IPS-11a (cell line): Measurements from ENCODE around the gene ZNF653.

ENCODE experiments used
- H3K4me3 ChIP-seq: one replicate; pipeline ENCODE4 v1.5.1; 2013; ENCODE audit warnings: low read depth, low read length, control low read depth

The ZNF653 gene

DNA sequence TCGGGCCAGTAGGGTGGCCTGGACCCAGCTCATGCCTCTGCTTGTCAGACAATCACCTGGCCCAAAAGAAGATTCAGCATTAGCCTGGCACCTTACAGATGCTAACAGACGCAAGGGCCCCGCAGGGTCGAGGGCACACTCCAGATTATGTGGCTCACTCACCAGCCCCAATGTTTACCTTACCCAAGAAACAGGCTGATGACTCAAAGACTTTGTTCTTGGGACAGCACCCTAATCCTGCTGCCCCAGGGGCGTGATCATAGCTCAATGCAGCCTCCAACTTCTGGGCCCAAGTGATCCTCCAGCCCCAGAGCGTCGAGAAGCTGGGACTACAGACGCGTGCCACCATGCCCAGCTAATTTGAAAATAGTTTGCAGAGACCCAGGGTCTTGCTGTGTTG is 13.5 kb upstream of the ZNF653 start:
- no peak overlapping the region for H3K4me3 ChIP-seq

DNA sequence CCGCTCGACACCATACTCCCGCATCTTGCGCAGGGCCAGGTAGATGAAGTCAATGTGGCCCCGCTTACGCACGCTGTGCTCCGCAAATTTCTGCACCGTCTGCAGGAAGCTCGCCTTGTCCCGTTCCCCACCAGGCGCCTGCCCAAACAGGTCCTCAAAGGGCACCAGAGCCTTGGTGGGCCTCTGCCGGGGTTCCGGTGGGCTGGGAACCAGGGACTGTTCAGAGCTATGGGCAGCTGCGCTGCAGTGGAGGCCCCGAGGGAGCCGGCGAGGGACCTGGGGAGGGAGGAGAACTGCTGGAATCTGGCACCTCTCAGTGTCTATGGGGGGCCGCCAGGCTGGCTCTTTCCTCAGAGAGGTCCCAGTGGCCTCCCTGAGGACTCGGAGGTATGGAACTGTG is 8.3 kb upstream of the ZNF653 start:
- H3K4me3 ChIP-seq = no peak overlapping the region

DNA sequence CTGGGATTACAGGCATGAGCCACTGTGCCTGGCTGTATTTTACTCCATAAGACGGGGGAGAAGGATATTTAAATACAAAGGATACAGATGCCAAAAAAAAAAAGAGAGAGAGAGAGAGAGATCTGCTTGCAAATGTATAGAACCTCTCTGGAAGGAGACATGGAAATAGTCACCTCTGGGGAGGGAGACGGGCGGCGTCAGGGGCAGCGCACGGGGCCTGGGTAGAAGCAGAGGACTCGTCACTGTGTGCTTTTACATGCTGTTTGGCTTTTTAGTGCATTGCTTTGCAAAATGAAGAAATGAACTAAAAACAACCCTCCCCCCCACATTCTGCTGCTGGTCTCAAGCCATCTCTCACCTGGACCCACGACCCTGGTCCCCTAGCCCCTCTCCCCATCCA is 4.8 kb upstream of the ZNF653 start:
- H3K4me3 ChIP-seq = no peak overlapping the region

DNA sequence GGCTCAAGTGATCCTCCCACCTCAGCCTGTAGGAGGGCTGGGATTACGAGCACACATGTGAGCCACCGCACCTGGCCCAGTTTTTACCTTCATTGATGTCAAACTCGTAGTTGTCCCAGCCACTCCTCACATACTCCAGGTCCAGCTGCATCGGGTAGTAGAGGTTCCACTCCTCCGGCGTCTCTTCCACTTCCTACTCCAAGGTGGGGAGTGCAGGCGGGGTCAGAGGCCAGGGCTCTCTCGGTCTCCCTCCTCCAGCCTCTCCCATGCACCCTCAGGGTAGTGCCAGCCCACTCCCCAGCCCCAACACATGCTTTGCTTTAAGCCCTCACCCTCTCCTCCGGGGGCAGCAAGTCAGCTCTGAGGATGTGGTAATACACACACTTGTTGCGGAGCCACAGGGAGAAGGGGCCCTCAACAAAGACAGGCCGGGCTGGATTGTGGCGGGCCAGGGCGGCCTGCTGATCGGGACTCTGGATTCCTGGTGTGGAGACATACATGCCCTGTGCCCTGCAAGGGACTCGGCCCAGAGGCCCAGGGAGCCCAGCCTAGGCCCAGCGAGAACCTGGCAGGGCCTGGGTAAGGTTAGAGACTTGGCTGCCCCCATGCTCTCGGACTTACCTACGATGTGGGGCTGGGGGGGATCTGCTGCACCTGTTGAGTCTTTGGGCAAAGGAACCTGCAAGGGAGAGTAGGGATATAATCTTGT is 1.9 kb upstream of the ZNF653 start:
- no peak overlapping the region for H3K4me3 ChIP-seq

DNA sequence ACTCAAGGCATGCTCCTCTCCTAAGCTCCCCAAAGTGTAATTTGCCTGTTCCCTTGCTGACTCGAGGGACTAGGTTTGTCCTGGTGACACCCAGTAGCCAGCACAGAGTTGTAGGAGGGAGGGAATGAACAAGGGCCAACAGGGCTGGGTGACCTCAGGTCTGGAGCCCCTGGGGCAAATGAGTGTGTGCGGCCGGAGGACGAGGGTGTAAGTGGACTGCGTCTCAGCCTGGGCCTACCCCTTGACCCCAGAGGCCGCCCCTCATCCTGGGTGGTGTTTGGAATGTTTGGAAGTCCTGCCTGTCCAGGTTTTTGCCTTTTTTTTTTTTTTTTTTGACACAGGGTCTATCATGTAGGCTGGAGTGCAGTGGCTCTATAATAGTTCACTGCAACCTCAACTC is 1.3 kb upstream of the ZNF653 start:
- H3K4me3 ChIP-seq = no peak overlapping the region

DNA sequence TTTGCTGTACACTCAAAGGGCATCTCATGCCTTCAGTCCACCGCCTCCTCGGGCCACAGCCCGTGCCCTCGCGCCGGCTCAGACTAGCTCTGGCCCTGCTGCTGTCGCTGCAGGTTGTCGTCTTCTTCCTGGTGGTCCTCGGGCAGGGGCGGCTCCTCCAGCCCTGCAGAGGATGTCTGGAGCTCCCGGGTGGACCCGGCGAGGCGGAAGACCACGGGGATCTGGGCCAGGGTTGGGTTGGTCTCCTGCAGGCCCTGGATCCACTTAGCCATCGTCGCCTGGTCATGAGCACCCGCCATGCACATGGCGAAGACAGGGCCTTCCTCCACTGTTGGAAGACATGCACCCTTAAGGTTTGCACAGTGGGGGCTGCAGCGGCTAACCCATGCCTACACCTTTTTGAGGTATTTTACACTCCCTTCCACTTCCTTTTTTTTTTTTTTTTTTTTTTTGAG is 489 bp upstream of the ZNF653 start:
- peak overlapping the region; percentile 17 for H3K4me3 ChIP-seq

DNA sequence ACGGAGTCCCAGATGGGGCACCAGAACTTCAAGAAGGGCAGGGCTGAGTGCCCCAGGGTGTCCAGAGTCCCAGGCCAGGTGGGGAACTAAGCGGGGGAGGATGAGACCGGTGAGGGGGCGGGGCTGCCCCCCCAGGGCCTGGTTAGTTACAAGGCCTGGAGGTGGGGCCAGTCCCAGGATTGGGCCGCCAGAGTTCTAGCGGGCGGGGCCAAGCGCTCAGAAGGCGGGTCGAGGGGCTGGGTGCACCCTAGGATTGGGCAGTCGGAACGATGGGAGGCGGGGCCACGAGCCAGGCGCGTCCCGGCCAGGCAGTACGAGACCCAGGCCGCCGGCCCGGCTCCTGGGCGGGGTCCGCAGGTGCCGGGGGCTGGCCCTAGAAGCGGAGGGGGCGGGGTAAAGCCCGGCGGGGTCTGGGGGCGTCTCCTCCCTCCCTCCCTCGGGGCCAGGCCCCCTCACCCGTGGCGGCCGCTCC is 571 bp downstream of the ZNF653 start:
- peak overlapping the region; percentile 70 for H3K4me3 ChIP-seq

DNA sequence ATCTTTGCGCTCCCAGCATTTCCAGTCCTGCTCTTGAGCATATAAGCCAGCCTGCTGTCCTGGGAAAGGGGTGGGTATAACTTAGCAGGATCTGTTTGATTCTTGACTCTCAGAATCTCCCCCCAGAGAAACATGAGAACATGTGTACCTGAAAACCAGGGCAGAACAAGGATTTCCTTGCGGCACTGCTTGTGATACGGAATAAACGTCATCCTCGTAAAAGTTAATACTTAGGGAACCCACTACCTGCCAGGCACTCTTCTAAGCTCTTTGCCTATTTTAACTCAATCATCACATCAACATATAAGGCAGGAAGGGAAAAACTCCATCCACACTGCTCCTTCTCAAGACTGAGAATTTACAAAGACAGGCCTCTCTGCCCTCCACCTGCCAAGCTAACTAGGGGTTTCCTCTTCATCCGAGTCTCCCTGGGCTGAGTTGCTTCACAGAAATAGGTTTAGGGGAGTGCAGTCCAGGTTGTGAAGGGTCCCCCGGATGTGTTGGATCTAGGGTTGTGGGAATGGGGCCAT is 1.1 kb downstream of the ZNF653 start:
- H3K4me3 ChIP-seq = peak overlapping the region; percentile 30

DNA sequence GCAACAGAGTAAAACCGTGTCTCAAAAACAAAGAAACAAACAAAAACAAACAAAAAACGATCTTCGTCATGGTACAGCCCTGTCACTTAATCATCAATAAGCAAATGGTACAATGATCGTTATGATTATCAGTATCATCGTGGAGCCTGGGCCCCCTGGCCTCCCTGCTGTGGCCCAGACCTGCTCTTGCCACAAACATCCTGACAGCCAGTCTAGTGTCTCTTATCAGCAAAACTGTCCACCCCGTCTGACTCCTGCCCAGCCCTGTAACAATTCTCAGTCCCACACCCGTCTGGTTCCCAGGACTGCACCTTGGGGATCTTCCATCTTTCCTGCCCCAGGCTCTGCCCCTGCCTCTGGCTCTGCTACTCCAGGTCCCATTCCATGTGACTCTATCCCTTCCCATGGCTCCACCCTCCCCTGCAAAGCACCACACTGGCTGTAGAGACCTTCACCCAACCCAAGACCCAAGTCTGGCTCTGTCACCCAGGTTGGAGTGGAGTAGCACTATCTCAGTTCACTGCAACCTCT is 5.7 kb downstream of the ZNF653 start:
- H3K4me3 ChIP-seq = no peak overlapping the region

DNA sequence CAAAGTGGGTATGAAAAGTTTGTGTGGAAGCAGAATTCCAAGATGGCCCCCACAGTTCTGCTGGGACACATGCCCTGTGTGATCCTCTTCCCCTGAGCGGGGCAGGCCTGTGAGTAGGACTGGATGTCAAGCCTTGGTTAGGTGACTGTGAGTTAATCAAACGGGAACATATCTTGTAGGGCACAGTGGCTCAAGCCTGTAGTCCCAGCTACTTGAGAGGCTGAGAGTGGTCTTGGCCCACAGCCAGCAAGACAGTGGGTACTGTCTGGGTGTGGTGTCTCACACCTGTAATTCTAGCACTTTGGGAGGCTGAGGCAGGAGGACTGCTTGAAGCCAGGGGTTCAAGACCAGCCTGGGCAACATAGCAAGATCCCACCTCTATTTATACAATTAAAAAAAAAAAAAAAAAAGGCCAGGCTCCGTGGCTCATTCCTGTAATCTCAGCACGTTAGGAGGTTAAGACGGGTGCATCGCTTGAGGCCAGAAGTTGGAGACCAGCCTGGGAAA is 6.4 kb downstream of the ZNF653 start:
- H3K4me3 ChIP-seq = no peak overlapping the region

DNA sequence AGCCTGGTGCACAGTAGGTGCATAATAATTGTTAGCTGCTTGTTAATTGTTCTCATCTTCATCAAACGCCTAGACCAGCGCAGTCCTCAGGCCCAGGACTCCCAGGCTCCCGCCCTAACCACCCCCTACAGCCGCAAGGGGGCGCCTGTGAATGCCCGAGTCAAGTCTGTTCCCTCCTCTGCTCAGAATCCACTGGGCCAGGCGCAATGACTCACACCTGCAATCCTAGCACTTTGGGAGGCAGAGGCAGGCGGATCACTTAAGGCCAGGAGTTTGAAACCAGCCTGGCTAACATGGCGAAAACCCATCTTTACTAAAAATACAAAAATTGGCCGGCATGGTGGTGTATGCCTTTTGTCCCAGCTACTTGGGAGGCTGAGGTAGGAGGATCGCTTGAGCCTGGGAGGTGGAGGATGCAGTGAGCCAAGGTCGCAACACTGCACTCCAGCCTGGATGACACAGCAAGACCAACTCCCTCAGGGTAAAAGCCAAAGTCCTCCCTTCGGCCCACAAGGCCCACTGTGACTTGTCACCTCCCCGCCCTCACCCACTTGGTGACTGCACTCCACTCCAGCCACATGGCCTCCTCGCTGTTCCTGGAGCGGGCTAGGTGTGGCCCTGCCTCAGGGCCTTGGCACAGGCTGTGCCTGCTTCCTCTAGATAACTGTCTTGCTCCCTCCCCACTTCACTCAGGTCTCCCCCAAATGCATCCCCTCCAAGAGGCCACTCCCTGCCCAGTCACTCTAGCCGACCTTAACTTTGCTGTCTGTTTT is 9.1 kb downstream of the ZNF653 start:
- no peak overlapping the region for H3K4me3 ChIP-seq

DNA sequence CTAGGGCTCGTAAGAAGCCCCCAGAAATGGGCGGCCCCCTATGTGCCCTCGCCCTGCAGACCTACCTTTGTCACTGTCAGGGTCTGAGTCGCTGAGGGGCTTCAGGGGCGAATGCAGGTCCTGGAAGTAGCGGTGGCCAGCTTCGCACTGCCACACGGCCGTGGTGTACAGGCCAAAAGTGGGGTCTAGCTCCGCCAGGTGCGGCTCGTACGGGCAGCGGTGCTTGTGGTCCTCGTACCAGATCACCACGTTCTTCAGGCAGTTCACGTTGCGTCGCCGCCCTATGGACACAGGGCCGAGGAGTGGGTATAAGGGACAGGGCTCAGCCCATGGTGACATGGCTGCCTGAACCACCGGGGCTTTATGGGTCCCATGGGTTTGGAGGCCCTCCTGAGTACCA is 9.8 kb downstream of the ZNF653 start:
- no peak overlapping the region for H3K4me3 ChIP-seq

DNA sequence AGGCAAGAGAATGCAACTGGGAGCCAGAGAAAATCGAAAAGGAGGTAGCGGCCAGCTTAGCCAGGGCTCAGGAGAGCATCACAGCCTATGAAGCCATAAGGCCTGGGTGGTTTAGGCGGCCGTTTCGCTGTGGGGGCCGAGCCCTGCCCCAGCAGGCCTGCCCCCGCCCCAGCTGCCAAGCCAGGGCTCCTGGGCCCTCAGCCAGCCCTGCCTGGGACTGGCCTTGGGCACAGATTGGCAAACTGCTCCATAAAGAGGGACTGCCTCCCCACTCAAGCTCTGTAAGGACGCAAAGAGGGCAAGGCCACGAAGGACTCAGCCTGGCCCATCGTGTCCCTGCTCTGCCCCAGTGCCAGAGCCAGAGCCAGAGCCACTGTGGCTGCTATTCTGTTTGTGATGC is 10.2 kb downstream of the ZNF653 start:
- H3K4me3 ChIP-seq = no peak overlapping the region

DNA sequence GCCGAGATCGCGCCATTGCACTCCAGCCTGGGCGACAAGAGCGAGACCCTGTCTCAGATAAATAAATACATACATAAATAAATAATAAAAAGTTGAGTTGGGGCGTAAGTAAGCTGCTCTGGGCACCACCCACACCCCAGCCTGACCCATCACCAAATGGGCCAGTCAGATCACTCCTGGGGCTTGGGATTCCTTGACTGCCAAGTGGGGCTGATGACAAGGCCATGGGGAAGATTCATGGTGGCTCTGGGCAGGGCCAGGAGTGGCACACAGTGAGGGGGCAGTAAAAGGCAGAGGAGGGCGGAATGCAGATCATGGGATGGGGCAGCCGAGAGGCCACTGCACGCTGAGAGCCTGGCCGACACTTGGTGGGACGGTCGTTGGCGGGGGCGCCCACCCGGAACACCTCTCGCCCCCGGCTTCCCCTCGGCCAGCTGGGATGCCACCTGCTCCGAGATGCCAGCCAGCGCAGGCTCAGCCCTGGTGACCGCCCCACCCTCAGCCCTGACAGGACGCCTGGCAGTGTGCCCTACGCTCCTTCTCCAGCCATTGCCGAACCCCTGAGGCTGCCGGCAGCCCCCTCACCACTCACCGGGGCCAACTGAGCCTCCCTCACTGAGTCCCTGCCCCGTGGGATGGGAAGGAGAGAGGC is 10.9 kb downstream of the ZNF653 start:
- H3K4me3 ChIP-seq = no peak overlapping the region

DNA sequence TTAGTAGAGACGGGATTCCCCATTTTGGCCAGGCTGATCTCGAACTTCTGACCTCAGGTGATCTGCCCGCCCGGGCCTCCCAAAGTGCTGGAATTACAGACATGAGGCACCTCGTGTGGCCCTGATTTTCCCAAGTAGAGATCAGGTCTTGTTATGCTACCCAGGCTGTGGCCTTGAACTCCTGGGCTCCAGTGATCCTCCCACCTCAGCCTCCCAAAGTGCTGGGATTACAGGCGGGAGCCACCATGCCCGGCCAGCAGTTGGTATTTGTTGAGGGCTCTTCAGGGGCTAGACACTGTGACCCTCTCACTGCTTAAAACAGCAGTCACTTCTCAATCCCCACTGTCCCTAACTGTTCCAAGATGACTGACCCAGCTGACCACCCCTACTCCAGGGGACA is 16.3 kb downstream of the ZNF653 start:
- H3K4me3 ChIP-seq = no peak overlapping the region

DNA sequence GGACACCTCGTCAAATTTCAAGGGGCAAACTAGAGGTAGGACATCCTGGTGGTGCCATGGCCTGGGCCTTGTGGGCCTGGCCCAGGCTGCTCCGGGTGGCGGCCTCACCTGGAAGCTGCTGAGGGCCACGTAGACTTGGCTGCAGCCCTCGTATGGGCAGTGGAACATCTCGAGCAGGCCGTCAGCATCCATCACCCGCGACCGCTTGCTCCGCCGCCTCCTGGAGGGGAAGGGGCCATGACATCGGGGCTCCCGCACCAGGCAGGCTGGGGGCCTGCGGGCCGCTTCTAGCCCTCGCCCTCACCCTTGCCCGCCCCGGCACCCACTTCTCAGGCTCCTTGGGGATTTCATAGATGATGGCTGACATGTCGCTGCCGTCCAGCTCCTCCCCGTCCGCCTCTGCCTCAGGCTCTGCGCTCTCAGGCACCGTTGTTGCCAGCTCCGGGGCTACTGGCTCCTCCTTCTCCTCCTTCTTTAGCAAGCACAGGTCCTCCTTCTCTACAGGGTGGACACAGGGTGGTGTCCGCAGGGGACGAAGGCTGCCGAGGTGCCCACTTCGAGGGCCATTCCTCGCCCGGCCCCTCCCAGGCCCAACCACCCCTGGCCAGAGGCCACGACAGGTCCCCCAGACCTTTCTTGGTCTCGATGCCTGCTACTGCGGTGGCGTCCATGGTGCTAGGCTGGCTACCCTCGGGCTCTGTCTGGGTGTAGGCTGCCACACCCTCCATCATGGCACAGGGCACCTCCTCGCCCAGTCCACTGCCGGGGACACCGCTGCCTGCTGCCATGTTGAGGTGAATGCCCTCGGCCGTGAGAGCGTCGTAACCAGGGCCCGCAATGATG is 18.8 kb downstream of the ZNF653 start:
- no peak overlapping the region for H3K4me3 ChIP-seq

DNA sequence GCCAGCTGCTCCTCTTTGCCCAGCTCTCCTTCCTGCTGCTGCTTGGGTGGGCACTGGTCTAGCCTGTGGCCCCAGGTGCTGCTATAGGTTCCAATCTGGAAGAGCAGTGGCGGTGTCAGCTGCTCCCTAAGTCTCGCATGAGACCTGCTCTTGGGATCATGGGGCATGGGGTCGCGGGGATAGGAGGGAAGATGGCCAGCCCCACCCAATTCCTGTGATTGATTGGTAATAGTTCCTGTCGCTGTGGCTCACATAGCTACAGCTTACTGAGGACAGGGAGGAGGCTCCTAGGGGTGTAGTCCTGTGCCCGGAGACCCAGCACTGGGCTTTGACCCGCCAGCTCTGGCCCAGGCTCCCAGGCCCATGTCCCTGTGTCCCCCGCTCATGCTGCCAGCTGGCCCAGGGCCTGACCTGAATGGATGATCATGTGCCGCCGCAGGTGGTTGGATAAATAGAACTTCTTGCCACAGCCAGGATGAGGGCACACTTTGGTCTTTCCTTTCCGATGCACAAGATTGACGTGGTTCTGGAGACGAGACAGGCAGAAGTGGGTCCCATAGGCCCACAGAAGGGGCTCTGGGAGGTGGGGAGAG is 20.3 kb downstream of the ZNF653 start:
- no peak overlapping the region for H3K4me3 ChIP-seq

DNA sequence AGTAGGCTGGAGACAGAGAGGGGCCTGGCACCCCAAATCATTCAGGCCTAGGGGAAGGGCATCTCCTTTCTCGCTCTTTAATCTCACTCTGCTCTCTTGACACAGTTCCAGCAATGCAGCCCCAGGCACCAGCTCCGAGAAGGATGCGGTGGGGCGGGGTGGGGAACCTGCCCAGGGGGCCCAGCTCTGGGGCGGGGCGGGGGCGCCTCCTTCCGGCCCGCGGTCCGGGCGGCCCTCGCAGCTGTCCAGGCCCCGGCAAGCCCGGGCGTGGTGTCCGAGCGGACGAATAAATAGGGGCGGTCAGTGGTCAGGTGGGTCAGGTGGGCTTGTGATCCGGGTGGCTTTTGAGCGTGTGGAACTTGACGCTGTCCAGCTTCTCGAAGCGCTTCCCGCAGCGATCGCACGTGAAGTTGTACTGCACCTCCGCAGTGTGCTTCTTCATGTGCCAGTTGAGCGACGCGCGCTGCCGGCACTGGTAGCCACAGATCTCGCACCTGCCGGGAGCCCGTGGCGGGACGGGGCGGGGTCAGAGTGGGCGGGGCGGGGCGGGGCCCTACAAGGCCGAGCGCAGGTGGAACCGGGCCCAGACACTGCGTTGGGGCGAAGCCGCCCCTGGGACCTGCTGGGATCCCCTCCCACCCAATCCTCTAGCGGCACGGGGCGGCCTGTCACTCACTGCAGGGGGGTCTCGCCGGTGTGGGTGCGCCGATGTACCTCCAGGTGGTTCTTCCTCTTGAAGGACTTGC is 22.1 kb downstream of the ZNF653 start:
- H3K4me3 ChIP-seq = no peak overlapping the region

DNA sequence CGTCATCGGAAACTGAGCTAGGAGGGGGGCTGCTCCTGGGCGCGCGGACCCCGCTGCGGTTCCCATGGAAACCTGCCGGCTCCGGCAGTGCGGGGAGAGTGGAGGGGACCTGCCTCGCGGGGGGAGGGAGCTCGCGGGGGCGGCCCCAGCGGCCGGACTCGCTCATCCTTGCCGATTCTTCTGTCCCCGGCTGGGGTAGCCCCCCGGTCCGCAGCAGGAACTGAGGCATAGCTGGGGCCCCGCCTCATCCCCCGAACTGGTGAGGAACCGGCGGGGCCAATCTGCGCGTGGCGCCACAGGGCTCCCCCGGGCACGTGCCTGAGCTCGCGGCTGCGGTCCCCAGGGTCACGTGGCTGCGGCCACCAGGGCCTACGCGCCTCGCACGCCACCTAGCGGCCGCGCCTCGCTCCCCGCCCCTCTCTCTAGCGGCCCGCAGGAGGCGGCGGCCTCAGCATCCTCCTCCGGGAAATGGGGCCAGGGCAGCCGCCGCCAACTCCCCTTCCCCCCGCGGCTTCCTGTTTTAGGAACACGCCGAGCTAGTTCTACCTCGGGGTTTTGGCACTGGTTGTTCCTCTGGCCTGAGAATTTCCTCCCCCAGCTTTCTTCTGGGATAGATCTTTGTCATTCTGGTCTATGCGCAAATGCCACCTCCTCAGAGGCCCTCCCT is 23.1 kb downstream of the ZNF653 start:
- H3K4me3 ChIP-seq = no peak overlapping the region
